Measurements from ENCODE around the gene MRGPRD.

MRGPRD gene

GRCh38 chr11:68946416-68947090, 34.2 kb downstream of the MRGPRD start:
- DNase-seq (ENCODE audit: low read depth), result no peak

- no peak for DNase-seq (ENCODE audit: low read depth)
These were observed 38.0 kb downstream of the MRGPRD start for GRCh38 chr11:68942751-68943271.

- no peak for DNase-seq (ENCODE audit: low read depth)
These were observed 38.6 kb downstream of the MRGPRD start for GRCh38 chr11:68942095-68942620.

DNA sequence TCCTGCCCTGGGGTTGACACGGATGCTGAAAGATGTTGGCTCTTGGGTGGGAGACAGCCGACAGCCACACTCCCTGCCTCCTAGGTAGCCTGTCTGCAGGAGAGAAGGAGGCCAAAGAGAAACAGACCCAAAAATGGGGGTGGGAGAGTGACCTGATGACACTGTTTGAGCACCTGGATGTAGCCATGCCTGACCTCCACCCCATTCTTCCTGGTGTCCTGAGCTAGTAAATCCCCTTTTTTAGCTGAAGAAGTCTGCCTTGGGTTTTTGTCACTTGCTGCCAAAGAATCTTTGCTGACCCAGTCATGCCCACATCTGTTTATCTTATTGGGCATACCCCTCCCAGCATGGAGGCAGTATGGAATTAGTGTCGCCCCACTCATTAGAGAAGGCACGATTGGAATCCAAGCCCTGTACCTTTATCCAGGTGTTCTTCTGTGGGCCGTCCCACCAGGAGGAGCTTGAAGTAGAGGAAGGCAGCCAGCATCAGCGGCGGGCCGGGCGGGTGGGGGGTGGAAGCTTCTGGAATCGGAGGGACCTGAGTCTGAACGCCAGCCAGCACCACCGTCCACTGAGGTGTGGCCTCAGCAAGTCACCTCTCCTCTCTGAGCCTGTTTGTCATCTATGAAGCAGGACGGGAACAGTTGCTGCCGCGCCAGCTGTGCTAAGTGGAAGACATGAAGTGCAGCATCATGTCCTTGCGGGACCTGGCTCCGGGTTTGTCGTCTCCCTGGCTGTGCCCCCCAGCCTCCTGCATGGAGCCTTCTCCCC, 39.3 kb downstream of the MRGPRD start:
- no peak for DNase-seq (ENCODE audit: low read depth)

DNA sequence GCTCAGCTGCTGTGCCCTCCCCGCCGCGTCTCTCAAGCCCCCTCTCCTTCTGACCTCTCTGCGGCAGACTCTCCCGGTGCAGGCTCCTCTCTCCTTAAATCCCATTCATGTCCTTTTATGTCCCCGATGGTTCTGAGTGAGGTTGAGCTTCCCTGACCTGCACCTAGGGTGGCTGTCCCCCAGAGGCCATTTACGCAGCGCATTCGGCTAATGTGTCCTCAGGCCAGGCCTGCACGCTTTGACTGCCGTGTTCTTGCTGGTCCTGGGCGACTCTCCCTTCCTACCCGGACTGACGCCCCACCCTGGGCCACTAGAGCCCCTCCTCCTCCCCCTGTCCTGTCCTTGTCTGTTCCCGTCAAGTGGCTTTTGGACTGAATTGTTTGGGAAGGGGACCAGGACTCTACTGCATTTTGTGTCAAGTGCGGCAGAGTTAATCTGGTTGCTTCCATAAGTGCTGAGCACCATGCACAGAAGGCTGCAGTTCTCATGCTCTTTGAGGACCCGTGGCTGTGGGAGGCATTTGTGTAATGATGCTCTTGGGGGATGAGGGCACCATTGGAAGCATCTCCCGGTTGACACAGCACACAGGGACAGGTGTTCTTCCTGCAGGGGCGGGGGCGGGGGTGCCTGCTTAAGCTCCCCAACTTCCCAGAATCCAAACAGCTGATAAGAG, 40.0 kb downstream of the MRGPRD start:
- DNase-seq (ENCODE audit: low read depth), result no peak

DNA sequence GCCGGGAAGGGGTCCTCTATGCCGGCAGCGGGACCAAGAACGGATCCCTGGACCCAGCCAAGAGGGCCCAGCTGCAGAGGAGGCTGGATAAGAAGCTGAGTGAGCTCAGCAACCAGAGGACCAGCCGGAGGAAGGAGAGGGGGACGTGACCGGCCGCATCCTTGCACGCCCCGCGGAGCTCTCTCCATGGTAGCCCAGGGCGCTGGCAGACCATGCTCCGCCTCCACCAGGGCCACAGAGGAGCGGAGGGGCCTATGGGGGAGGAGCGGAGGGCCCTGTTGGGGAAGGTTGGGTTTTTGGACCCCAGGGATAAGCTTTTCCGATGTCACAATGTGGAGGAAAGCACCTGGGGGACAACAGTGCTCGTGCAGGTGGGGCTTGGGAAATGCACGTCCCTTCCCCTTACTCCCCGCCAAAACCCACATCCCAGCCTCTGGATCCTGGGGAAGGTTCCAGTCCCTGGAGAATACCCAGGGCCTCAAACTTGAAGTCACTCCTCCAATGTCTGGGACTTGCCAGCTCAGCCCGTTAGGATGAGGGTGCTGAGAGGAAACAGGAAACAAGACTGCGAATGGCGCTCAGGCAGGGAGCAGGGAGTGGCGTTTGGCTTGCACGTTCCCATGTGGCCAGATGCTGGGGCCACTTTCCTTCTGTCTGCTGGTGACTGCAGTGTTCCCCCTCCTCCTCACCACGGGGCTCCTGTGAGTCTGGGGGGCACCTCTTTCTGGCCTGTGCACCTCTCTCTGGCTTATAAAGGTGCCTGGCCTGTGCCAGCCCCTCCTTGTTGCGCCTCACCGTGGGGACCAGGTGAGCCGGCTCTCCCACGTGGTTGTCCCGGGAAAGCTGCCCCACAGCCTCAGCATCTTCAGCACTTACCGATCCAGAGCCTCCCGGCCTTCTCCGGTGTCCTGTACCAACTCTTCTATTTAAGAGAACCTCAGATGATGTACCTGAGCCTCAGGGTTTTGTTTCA, 40.9 kb downstream of the MRGPRD start:
- no peak for DNase-seq (ENCODE audit: low read depth)

GRCh38 chr11:68938816-68939582, 41.8 kb downstream of the MRGPRD start:
- no peak for DNase-seq (ENCODE audit: low read depth)

DNA sequence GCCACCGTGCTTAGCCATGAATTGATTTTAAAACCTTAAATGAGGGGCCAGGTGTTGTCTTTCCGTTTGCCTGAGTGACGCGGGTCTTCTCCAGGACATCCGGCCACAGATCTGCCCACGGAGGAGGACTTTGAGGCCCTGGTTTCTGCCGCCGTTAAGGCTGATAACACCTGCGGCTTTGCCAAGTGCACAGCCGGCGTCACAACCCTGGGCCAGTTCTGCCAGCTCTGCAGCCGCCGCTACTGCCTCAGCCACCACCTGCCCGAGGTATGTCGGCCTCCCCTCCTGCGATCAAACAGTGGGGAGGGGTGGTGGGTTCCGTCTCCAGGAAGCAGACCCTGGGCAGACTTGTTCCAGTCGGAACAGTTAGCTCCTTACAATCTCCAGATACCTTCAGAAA, 42.7 kb downstream of the MRGPRD start:
- no peak for DNase-seq (ENCODE audit: low read depth)

GRCh38 chr11:68936676-68937620, 43.8 kb downstream of the MRGPRD start:
- no peak for DNase-seq (ENCODE audit: low read depth)

DNA sequence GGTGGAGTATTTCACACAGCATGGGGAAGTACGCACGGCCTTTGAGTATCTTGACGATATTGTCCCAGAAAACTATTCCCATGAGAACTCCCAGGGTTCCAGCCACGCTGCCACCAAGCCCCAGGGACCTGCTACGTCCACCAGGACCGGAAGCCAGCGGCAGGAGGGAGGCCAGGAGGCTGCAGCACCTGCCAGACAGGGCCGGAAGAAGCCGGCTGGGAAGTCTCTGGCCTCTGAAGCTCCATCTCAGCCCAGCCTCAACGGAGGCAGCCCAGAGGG, 44.5 kb downstream of the MRGPRD start:
- DNase-seq (ENCODE audit: low read depth), result no peak

DNA sequence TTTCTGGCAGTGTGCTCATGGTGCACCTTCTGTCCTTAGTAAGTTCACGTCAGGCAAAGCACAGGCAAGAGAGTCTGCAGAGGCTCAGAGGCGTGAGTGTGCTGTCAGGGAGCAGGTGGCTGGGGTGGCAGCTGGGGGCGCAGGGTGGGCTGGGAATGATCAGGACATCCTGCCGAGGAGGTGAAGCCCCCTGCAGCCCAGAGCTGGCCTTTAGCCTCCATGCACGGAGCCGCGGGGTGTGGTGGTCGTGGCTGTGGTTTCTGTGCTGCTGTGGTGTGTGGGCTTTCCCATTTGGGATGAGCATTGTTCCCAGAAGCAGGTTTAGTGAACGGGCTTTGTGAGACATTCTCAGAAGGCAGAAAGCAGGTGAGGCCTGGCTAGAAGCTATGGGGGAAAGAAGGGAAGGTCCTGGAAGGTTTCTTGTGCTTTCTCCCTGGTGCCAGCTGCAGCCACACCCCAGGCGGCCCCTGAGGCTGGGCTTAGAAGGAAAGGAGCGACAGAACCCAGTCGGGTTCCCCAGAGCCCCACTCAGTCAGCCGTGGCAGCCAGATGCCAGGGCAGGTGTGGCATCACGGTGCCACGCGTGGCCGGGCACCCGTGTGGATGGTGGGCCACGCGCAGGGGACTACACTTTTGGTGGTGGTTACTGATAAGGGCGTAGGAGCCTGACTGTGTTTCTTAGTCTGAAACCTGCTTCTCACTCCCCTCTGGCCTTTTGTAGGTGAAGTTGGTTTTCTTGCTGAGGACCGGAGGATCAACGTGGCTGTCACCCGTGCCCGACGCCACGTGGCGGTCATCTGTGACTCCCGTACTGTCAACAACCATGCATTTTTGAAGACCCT, 45.0 kb downstream of the MRGPRD start:
- no peak for DNase-seq (ENCODE audit: low read depth)

GRCh38 chr11:68935066-68935465, 45.7 kb downstream of the MRGPRD start:
- DNase-seq (ENCODE audit: low read depth), result no peak

GRCh38 chr11:68934666-68935065, 46.1 kb downstream of the MRGPRD start:
- DNase-seq (ENCODE audit: low read depth), result no peak

DNA sequence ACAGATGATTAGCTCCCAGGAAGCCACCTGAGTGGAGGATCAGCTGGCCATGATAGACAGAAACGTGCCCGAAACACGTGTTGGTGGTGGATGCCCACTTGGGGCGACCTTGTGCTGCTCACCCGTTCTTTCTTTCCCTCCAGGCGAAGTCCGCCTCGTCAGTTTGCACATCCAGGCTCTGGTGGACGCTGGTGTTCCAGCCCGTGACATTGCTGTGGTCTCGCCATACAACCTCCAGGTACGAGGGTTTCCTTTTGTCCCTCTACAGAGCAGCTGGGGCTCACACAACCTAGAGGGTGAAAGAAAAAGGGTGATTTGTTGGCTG, 46.5 kb downstream of the MRGPRD start:
- DNase-seq (ENCODE audit: low read depth), result no peak

DNA sequence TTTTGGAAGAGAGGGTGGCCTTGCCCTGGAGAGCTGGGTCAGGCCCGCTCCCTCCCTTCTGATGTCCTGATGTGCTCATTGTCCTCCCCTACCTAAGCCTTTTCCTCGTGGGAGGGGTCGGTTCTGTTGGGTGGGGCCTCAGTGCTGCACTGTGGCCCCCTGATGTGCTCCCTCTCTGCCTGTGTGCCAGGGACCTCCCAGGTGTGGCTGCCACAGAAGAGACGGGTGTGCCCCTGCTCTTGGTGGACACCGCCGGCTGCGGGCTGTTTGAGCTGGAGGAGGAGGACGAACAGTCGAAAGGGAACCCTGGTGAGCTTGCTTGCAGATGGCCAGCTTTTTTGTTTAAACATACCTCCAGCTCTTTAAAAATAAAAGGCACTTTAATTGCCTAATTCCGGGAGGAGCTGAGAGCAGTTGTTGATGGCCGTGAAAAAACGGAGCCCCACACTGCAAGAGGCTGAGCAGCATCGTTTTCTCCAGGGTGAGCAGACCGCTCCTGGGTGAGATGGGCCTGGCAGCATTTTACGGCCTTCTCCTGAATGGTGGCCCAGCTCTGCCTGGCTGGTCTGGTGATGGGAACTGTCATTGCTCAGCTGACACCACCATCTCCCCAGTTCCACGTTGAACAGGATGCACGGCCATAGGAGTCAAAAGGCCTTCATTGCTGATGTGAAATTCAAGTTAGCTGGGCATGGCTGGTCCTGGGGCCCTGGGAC, 47.0 kb downstream of the MRGPRD start:
- no peak for DNase-seq (ENCODE audit: low read depth)

DNA sequence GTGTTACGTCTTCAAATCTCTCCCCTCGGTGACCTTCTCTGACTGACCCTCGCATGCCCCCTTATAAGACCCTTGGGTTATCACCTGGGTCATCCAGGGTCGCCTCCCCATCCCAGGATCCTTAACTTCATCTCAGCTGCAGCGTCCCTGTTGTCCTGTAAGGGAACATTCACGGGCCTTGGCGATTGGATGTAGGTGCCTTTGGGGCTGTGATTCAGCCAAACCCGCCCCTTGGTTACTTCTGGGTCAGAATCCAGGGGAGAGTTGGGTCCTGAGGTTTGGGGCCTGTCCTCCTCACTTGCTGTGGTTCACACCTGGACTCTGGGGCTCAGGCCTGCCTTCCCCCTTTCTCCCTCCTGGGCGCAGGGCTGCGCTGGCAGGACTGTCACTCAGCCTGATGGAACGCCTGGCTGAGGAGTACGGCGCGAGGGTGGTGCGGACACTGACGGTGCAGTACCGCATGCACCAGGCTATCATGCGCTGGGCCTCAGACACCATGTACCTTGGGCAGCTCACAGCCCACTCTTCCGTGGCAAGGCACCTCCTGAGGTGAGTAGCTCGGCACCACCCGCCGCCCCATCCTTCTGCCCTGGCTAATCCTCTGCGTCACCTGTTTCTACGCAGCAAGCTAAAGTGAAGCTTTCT, 47.7 kb downstream of the MRGPRD start:
- no peak for DNase-seq (ENCODE audit: low read depth)

DNA sequence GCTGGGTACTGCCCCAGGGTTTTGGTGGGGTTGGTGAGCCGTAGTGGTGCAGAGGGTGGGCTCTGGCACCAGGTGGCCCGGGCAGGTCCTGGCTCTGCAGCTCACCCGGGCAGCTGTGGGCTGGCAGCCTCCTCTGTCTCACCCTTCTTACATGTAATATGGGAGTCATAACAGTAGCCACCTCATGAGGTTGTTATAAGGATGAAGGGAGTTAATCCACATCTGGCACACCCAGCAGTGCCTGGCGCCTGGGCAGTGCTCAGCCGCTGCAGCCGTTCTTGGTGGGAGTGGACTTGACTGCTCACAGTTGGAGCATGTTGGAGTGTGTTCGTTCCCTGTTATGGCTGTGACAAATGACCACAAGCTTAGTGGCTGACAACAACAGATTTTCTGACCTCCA, 48.4 kb downstream of the MRGPRD start:
- DNase-seq (ENCODE audit: low read depth), result no peak

GRCh38 chr11:68931911-68932310, 48.9 kb downstream of the MRGPRD start:
- DNase-seq (ENCODE audit: low read depth), result no peak

All from activated T-helper 9 cell treated with anti-CD3 and anti-CD28 coated beads, Interleukin-2, amount 50 U/mL, for 16 hours (primary cell).